ENCODE data around the gene CCDC170.
"Not testable (repeated sequence)": the region's sequence is repeated elsewhere in the genome, so short reads cannot be mapped to it uniquely, and the experiment has no call there.

The CCDC170 gene

GRCh38 chr6:151501511-151502136 is 7.8 kb downstream of the CCDC170 start:
- H3K36me3 ChIP-seq (ENCODE audit: insufficient read depth, insufficient read length, low read length) = no peaks in the 10 kb centered on the region

DNA sequence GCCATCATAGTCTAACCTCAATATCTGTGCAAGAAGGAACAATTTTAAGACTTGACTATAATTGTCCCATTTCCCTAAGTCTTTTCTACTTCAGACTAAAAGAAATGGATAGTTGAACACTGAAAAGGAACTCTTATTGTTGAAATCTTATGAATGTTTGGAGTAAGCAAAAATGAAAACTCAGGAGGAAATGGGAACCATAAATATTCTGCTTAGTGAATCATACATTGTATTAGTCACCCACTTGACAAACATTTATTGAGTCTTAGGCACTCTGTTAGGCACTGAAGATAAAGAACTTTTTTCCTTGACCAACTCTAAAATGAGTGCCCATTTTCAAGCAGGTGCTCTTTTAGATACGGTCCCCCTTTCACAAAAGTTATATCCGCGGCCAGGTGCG is 8.7 kb downstream of the CCDC170 start:
- DNase-seq (ENCODE audit: low read depth, low spot score) = no peak

More at GRCh38 chr6:151501511-151502136, 7.8 kb downstream of the CCDC170 start:
- no peaks in the 10 kb centered on the region for H3K27me3 ChIP-seq (ENCODE audit: insufficient read depth, insufficient read length)
- TF ChIP-seq YY1 (IDR thresholded peaks at IDR 0.05; ENCODE audit: insufficient read depth, insufficient read length) = no peak
- no peak for TF ChIP-seq ZNF274 (IDR thresholded peaks at IDR 0.05; ENCODE audit: low read depth, low read length)
- TF ChIP-seq SUZ12 (IDR thresholded peaks at IDR 0.05; ENCODE audit: extremely low read depth, insufficient read depth, insufficient read length) = no peak
- peaks cover 10% of the 10 kb centered on the region; the same call in 1 of the 2 replicates for H3K9me3 ChIP-seq (ENCODE audit: insufficient read depth, low read length)
- H3K9ac ChIP-seq (ENCODE audit: insufficient read length, low read depth) = no peak overlapping the region
- DNase-seq (ENCODE audit: low read depth, low spot score) = no peak
- H3K4me1 ChIP-seq (ENCODE audit: insufficient read depth, insufficient read length) = no peaks in the 10 kb centered on the region
- no peak overlapping the region for H3K4me3 ChIP-seq (ENCODE audit: insufficient read length, low read depth)

GRCh38 chr6:151506761-151507160 is 12.9 kb downstream of the CCDC170 start:
- no peak for DNase-seq (ENCODE audit: low read depth, low spot score)
- TF ChIP-seq SUZ12 (IDR thresholded peaks at IDR 0.05; ENCODE audit: extremely low read depth, insufficient read depth, insufficient read length) (no peak), YY1 (IDR thresholded peaks at IDR 0.05; ENCODE audit: insufficient read depth, insufficient read length) (no peak), ZNF274 (IDR thresholded peaks at IDR 0.05; ENCODE audit: low read depth, low read length) (no peak)
- no peak overlapping the region for H3K9ac ChIP-seq (ENCODE audit: insufficient read length, low read depth)
- H3K4me1 ChIP-seq (ENCODE audit: insufficient read depth, insufficient read length) = no peaks in the 10 kb centered on the region
- H3K4me3 ChIP-seq (ENCODE audit: insufficient read length, low read depth) = no peak overlapping the region
- peaks cover 10% of the 10 kb centered on the region; the same call in 1 of the 2 replicates for H3K9me3 ChIP-seq (ENCODE audit: insufficient read depth, low read length)
- H3K36me3 ChIP-seq (ENCODE audit: insufficient read depth, insufficient read length, low read length) = no peaks in the 10 kb centered on the region
- no peaks in the 10 kb centered on the region for H3K27me3 ChIP-seq (ENCODE audit: insufficient read depth, insufficient read length)

More for the DNA sequence above, 8.7 kb downstream of the CCDC170 start:
- no peak overlapping the region for H3K4me3 ChIP-seq (ENCODE audit: insufficient read length, low read depth)
- no peaks in the 10 kb centered on the region for H3K27me3 ChIP-seq (ENCODE audit: insufficient read depth, insufficient read length)
- no peak for TF ChIP-seq SUZ12 (IDR thresholded peaks at IDR 0.05; ENCODE audit: extremely low read depth, insufficient read depth, insufficient read length)
- no peak for TF ChIP-seq YY1 (IDR thresholded peaks at IDR 0.05; ENCODE audit: insufficient read depth, insufficient read length)
- no peak for TF ChIP-seq ZNF274 (IDR thresholded peaks at IDR 0.05; ENCODE audit: low read depth, low read length)
- H3K9ac ChIP-seq (ENCODE audit: insufficient read length, low read depth) = no peak overlapping the region
- H3K36me3 ChIP-seq (ENCODE audit: insufficient read depth, insufficient read length, low read length) = no peaks in the 10 kb centered on the region
- peaks cover 10% of the 10 kb centered on the region; the same call in 1 of the 2 replicates for H3K9me3 ChIP-seq (ENCODE audit: insufficient read depth, low read length)
- no peaks in the 10 kb centered on the region for H3K4me1 ChIP-seq (ENCODE audit: insufficient read depth, insufficient read length)

GRCh38 chr6:151509048-151509447 is 15.2 kb downstream of the CCDC170 start:
- Histone ChIP-seq H3K27me3 (ENCODE audit: insufficient read depth, insufficient read length) (no peaks in the 10 kb centered on the region), H3K4me1 (ENCODE audit: insufficient read depth, insufficient read length) (no peaks in the 10 kb centered on the region), H3K9ac (ENCODE audit: insufficient read length, low read depth) (no peak overlapping the region), H3K4me3 (ENCODE audit: insufficient read length, low read depth) (no peak overlapping the region), H3K9me3 (ENCODE audit: insufficient read depth, low read length) (peaks cover 10% of the 10 kb centered on the region; the same call in 1 of the 2 replicates), H3K36me3 (ENCODE audit: insufficient read depth, insufficient read length, low read length) (no peaks in the 10 kb centered on the region)
- no peak for DNase-seq (ENCODE audit: low read depth, low spot score)
- TF ChIP-seq ZNF274 (IDR thresholded peaks at IDR 0.05; ENCODE audit: low read depth, low read length) = no peak
- TF ChIP-seq YY1 (IDR thresholded peaks at IDR 0.05; ENCODE audit: insufficient read depth, insufficient read length) = no peak
- TF ChIP-seq SUZ12 (IDR thresholded peaks at IDR 0.05; ENCODE audit: extremely low read depth, insufficient read depth, insufficient read length) = no peak

GRCh38 chr6:151512481-151512880 is 18.7 kb downstream of the CCDC170 start:
- H3K4me1 ChIP-seq (ENCODE audit: insufficient read depth, insufficient read length) = no peaks in the 10 kb centered on the region
- no peaks in the 10 kb centered on the region for H3K36me3 ChIP-seq (ENCODE audit: insufficient read depth, insufficient read length, low read length)

GRCh38 chr6:151514000-151514730 is 20.3 kb downstream of the CCDC170 start:
- Histone ChIP-seq H3K4me1 (ENCODE audit: insufficient read depth, insufficient read length) (no peaks in the 10 kb centered on the region), H3K4me3 (ENCODE audit: insufficient read length, low read depth) (no peak overlapping the region), H3K9ac (ENCODE audit: insufficient read length, low read depth) (no peak overlapping the region), H3K36me3 (ENCODE audit: insufficient read depth, insufficient read length, low read length) (no peaks in the 10 kb centered on the region), H3K27me3 (ENCODE audit: insufficient read depth, insufficient read length) (no peaks in the 10 kb centered on the region), H3K9me3 (ENCODE audit: insufficient read depth, low read length) (peaks cover 3% of the 10 kb centered on the region; the same call in 1 of the 2 replicates)
- TF ChIP-seq ZNF274 (IDR thresholded peaks at IDR 0.05; ENCODE audit: low read depth, low read length) (no peak), SUZ12 (IDR thresholded peaks at IDR 0.05; ENCODE audit: extremely low read depth, insufficient read depth, insufficient read length) (no peak), YY1 (IDR thresholded peaks at IDR 0.05; ENCODE audit: insufficient read depth, insufficient read length) (no peak)
- DNase-seq (ENCODE audit: low read depth, low spot score) = no peak

More at GRCh38 chr6:151512481-151512880, 18.7 kb downstream of the CCDC170 start:
- DNase-seq (ENCODE audit: low read depth, low spot score) = no peak
- H3K9me3 ChIP-seq (ENCODE audit: insufficient read depth, low read length) = no peaks in the 10 kb centered on the region
- H3K9ac ChIP-seq (ENCODE audit: insufficient read length, low read depth) = no peak overlapping the region
- H3K4me3 ChIP-seq (ENCODE audit: insufficient read length, low read depth) = no peak overlapping the region
- no peak for TF ChIP-seq YY1 (IDR thresholded peaks at IDR 0.05; ENCODE audit: insufficient read depth, insufficient read length)
- TF ChIP-seq ZNF274 (IDR thresholded peaks at IDR 0.05; ENCODE audit: low read depth, low read length) = no peak
- TF ChIP-seq SUZ12 (IDR thresholded peaks at IDR 0.05; ENCODE audit: extremely low read depth, insufficient read depth, insufficient read length) = no peak
- H3K27me3 ChIP-seq (ENCODE audit: insufficient read depth, insufficient read length) = no peaks in the 10 kb centered on the region

DNA sequence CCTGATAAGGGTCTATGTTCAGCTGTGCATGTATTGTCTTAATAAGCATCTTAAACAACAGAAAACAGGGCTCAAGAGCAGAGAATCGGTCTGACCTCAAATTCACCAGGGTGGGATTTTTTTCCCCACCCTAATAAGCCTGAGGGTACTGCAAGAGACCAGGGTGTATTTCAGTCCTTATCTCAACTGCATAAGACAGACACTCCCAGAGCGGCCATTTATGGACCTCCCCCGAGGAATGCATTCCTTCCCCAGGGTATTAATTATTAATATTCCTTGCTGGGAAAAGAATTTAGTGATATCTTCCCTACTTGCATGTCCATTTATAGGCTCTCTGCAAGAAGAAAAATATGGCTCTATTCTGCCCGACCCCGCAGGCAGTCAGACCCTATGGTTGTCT is 25.2 kb downstream of the CCDC170 start:
- not testable (repeated sequence) for H3K4me1 ChIP-seq (ENCODE audit: insufficient read depth, insufficient read length); H3K9ac ChIP-seq (ENCODE audit: insufficient read length, low read depth); DNase-seq (ENCODE audit: low read depth, low spot score); H3K36me3 ChIP-seq (ENCODE audit: insufficient read depth, insufficient read length, low read length); H3K27me3 ChIP-seq (ENCODE audit: insufficient read depth, insufficient read length); H3K4me3 ChIP-seq (ENCODE audit: insufficient read length, low read depth)
- peaks cover 22% of the 10 kb centered on the region for H3K9me3 ChIP-seq (ENCODE audit: insufficient read depth, low read length)

Measured in NT2/D1 (cell line).